Measurements from ENCODE around the gene EEA1. TPM values are rescaled to one million over a fixed set of nuclear protein-coding genes. Genes with fewer than 3 reads are reported as not detected.

The EEA1 gene
- total RNA-seq, 1 donor from 2014 or later, result 34.4 TPM

DNA sequence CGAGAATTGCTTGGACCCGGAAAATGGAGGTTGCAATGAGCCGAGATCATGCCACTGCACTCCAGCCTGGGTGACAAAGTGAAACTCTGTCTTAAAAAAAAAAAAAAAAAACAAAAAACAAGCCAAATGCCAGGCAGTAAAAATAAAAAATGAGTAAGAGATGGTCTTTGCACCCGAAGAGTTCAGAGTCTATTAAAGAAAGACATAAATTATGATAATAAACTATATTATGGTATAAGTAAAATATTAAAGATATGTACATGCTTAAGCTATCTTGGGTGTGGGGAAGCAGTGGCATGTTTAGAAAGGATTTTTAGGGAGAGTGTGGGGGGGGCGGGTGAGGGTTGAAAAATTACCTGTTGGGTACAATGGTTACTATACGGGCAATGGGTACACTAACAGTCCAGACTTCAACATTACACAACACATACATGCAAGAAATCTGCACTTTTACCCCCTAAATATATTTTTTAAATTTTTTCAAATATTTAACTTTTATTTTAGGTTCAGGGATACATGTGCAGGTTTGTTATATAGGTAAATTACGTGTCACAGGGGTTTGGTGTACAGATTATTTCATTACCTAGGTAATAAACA, 99.3 kb downstream of the EEA1 start:
- H3K27ac ChIP-seq, result no peak overlapping the region
- H3K4me1 ChIP-seq, result no peaks in the 10 kb centered on the region
- H3K4me3 ChIP-seq, result no peak overlapping the region
- peaks cover 42% of the 10 kb centered on the region for H3K36me3 ChIP-seq
- DNase-seq (no peak), ATAC-seq (no peak)
- no peaks in the 10 kb centered on the region for H3K9me3 ChIP-seq
- TF ChIP-seq CTCF (IDR thresholded peaks at IDR 0.05), result no peak
- no peaks in the 10 kb centered on the region for H3K27me3 ChIP-seq
- intact Hi-C loops (cut with DNase I), result no loop called here

DNA sequence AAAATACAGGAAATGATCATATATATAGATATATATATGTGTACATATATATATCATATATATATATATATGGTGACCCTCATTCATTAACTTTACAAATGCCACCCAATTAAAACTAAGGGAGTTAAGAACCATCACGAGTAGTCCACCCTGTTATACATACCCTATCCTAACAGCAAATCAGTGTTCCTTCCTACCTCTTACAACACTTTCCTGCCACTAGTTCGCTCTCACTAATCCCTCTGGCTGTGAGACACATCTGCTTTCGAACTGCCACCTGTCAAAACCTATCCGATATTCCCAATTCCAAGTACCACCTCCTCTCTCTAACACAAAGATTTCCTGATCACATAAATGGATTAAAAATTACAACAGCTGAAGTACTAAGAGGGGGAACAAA, 100.5 kb downstream of the EEA1 start:
- H3K4me1 ChIP-seq, result no peaks in the 10 kb centered on the region
- TF ChIP-seq CTCF (IDR thresholded peaks at IDR 0.05), result no peak
- no peak for ATAC-seq

GRCh38 chr12:92827836-92828431, 101.2 kb downstream of the EEA1 start:
- ATAC-seq, result no peak
- H3K36me3 ChIP-seq, result peaks cover 42% of the 10 kb centered on the region

More for the DNA sequence above, 100.5 kb downstream of the EEA1 start:
- Histone ChIP-seq H3K27me3 (no peaks in the 10 kb centered on the region), H3K27ac (no peak overlapping the region), H3K9me3 (no peaks in the 10 kb centered on the region), H3K36me3 (peaks cover 42% of the 10 kb centered on the region), H3K4me3 (no peak overlapping the region)
- no peak for DNase-seq
- intact Hi-C loops (cut with DNase I), result no loop called here

DNA sequence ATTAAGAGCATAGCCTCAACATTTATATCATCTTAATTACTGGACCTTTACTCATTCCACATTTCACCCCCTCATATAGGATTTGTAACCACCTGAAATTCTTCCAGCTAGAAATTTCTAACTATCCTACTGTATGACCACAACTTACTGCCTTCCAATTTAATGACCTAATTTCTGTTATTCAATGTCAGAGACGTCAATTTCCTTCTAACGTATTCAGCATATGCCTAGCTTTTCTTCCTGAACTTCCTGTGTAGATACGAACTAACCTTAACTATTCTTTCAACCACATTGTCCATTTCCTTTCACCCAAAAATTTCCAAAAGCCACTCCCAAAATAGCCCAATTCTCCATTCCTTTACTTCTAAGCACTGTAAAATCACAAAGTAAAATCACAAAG, 108.0 kb downstream of the EEA1 start:
- H3K4me1 ChIP-seq, result no peaks in the 10 kb centered on the region
- DNase-seq (no peak), ATAC-seq (no peak)
- no peak for TF ChIP-seq CTCF (IDR thresholded peaks at IDR 0.05)
- H3K27ac ChIP-seq, result no peak overlapping the region
- H3K9me3 ChIP-seq, result no peaks in the 10 kb centered on the region
- intact Hi-C loops (cut with DNase I), result no loop called here
- H3K27me3 ChIP-seq, result no peaks in the 10 kb centered on the region
- H3K4me3 ChIP-seq, result no peak overlapping the region
- H3K36me3 ChIP-seq, result peaks cover 41% of the 10 kb centered on the region

More at GRCh38 chr12:92827836-92828431, 101.2 kb downstream of the EEA1 start:
- Histone ChIP-seq H3K27me3 (no peaks in the 10 kb centered on the region), H3K4me3 (no peak overlapping the region), H3K4me1 (no peaks in the 10 kb centered on the region), H3K9me3 (no peaks in the 10 kb centered on the region), H3K27ac (no peak overlapping the region)
- intact Hi-C loops (cut with DNase I), result no loop called here
- DNase-seq, result no peak
- peak; percentile 49 for TF ChIP-seq CTCF (IDR thresholded peaks at IDR 0.05)

DNA sequence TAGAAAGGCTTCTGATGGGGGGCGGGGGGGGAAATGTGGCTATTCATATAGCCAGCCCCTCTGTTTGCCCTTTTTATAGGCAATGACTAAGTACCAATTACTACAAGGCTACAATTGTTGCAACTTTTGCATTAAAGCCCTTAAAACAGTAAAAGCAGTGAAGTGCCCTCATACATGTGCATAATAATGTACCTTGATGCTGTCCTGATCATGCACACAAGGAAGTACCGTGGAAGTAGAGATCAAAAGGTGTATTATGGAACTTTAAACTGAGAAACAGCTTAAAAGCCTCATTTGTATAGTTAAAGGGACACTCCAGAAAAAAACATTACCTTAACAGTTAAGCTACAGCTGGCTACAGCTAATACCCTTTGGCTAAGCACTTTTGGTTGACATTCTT, 114.5 kb downstream of the EEA1 start:
- no peaks in the 10 kb centered on the region for H3K9me3 ChIP-seq
- no peak for TF ChIP-seq CTCF (IDR thresholded peaks at IDR 0.05)
- no peak overlapping the region for H3K27ac ChIP-seq
- peaks cover 47% of the 10 kb centered on the region for H3K36me3 ChIP-seq
- DNase-seq (no peak), ATAC-seq (no peak)
- no peaks in the 10 kb centered on the region for H3K4me1 ChIP-seq
- intact Hi-C loops (cut with DNase I), result no loop called here
- no peak overlapping the region for H3K4me3 ChIP-seq
- no peaks in the 10 kb centered on the region for H3K27me3 ChIP-seq

Data from upper lobe of right lung (tissue), 1 donor.